ENCODE measurements around the gene AIFM2.

- TF ChIP-seq CTBP1 (IDR thresholded peaks at IDR 0.05; ENCODE audit: borderline replicate concordance): no peak
- no peak for TF ChIP-seq LEF1 (IDR thresholded peaks at IDR 0.05; ENCODE audit: borderline replicate concordance)
- no peak for TF ChIP-seq FOXK2 (IDR thresholded peaks at IDR 0.05)
- no peak for TF ChIP-seq SP1 (IDR thresholded peaks at IDR 0.05)
- no peak for TF ChIP-seq FOXM1 (IDR thresholded peaks at IDR 0.05; ENCODE audit: borderline replicate concordance)
- no peak for TF ChIP-seq BHLHE40 (IDR thresholded peaks at IDR 0.05; ENCODE audit: borderline replicate concordance)
- TF ChIP-seq ARNT (IDR thresholded peaks at IDR 0.05): no peak
These were observed 3.1 kb upstream of the AIFM2 start for GRCh38 chr10:70135684-70136083.

Measured in HEK293T (cell line).